Adrenal gland (tissue), 12 donors: ENCODE measurements around the gene KIFC3. TPM values are rescaled to one million over a fixed set of nuclear protein-coding genes. Genes with fewer than 3 reads are reported as not detected.

Source experiments
- DNase-seq, 7 donors: peaks; one replicate each; pipeline ENCODE4 v3.0.0-alpha.2; 2019 to 2020
- H3K27ac ChIP-seq, 5 donors: fragments of 200-600 bp; sonication (generic) in 4 of 5; 1 replicate in 3 of 5; 2 replicates in 2 of 5; pipeline versions ENCODE4 v1.5.1 to v1.8.0; 2016 to 2020; ENCODE audit warnings: mild to moderate bottlenecking in 1 of 5
- H3K27me3 ChIP-seq: fragments of 200-600 bp; 2 replicates; pipeline ENCODE4 v1.8.0; 2021
- H3K36me3 ChIP-seq, 2 donors: fragments of 200-600 bp; replicated peaks in 1 of 2; 1 replicate in 1 of 2; 2 replicates in 1 of 2; pipeline versions ENCODE4 v1.5.1 to v1.8.0; 2018 to 2022
- H3K4me1 ChIP-seq, 2 donors: fragments of 200-600 bp; replicated peaks in 1 of 2; 1 replicate in 1 of 2; 2 replicates in 1 of 2; pipeline versions ENCODE4 v1.5.1 to v1.8.0; 2018 to 2021
- H3K4me3 ChIP-seq, 4 donors: fragments of 200-600 bp; sonication (generic) in 3 of 4; one replicate each; pipeline ENCODE4 v1.5.1; 2016 to 2018
- H3K9me3 ChIP-seq, 3 donors: fragments of 200-600 bp; sonication (generic) in 1 of 3; replicated peaks in 1 of 3; 1 replicate in 2 of 3; 2 replicates in 1 of 3; pipeline versions ENCODE4 v1.5.1 to v1.8.0; 2016 to 2021
- CTCF ChIP-seq, 6 experiments: fragments of 450-650 bp in 4 of 6; fragments of 200-600 bp in 2 of 6; sonication (generic) in 1 of 6; IDR thresholded peaks; 1 replicate in 5 of 6; 2 replicates in 1 of 6; pipeline versions ENCODE4 v1.5.1 to v1.8.0; 2016 to 2021; ENCODE audit warnings: antibody characterized with exemption in 6 of 6, mild to moderate bottlenecking in 2 of 6, moderate library complexity in 1 of 6
- POLR2A ChIP-seq, 2 donors: fragments of 450-650 bp; IDR thresholded peaks; one replicate each; pipeline ENCODE4 v1.6.1; 2017; ENCODE audit warnings: antibody characterized with exemption in 2 of 2, mild to moderate bottlenecking in 2 of 2, moderate library complexity in 1 of 2
- WGBS, 4 donors: extraction: QIAGEN DNeasy Blood & Tissue Kit in 2 of 4; methylation state at CpG; one replicate each; pipeline versions ENCODE4 v1.1.5 to v1.1.7; 2013 to 2017; 5-methylcytosine and 5-hydroxymethylcytosine counted together
- intact Hi-C, 2 donors: fragments of 100-400 bp; cut with DNase I; formaldehyde crosslinking; loops; one replicate each; pipeline versions ENCODE4 v1.14.1 to v1.15.0; 2022 to 2023
- polyA plus RNA-seq, 3 donors: library from polyadenylated mRNA; stranded (reverse); fragments of 200-250 nt in 2 of 3; fragments of 350-450 nt in 1 of 3; fragmentation: Illumina TruSeq in 1 of 3; extraction: RNeasy Lipid Tissue Mini Kit (QIAGEN cat#74804) in 1 of 3; gene quantifications; one replicate each; pipeline ENCODE4 v1.2.3, GENCODE V29; 2013 to 2014
- total RNA-seq, 9 donors: library from RNA; depleted of rRNA in 4 of 9; stranded (reverse); fragments of >200 nt in 4 of 9; fragments of 120-200 nt in 1 of 9; fragmentation: NEBNext Ultra II Directional in 1 of 9; extraction: Animal tissue kit (Norgen Biotek cat#: 25700) in 1 of 9; gene quantifications; one replicate each; pipeline versions ENCODE4 v1.1.0 to v1.2.4, GENCODE V29; 2013 to 2023
- donor health status: healthy with polysubstance abuse.
- donor health status: Bipolar disorder and iron deficiency.
- donor health status: DM: yes; HTN: yes; CAD: no.
- donor health status: DM: no; HTN: no; CAD: no.
- donor health status: DM: no; HTN: no; CAD: no.
- donor health status: DM: yes; HTN: yes; CAD: no.

Gene KIFC3
- total and polyA plus RNA-seq, 12 donors, result 15.5 to 130 (median 60.0) TPM

- Histone ChIP-seq H3K36me3 (no peaks in the 10 kb centered on the region), H3K9me3 (no peaks in the 10 kb centered on the region), H3K27ac (no peak overlapping the region), H3K27me3 (no peaks in the 10 kb centered on the region), H3K4me1 (peaks cover 3 to 4% of the 10 kb centered on the region in 2 donors), H3K4me3 (no peak overlapping the region)
- intact Hi-C loops, result loop anchor here in 1 of 2 donors (5.0 kb wide), 1 partner anchor 256 kb away; no protein-coding TSS in a partner anchor
- DNase-seq, result no peak
- TF ChIP-seq POLR2A (IDR thresholded peaks at IDR 0.05) (no peak), CTCF (IDR thresholded peaks at IDR 0.05) (no peak)
- 91 to 98% (median 97%) methylated on average over 12 to 16 of the region's 16 CpGs for WGBS, 4 donors
These were observed 60.6 kb downstream of the KIFC3 start for GRCh38 chr16:57741660-57742191.

GRCh38 chr16:57740423-57741071, 61.7 kb downstream of the KIFC3 start:
- intact Hi-C loops, result loop anchor here in 1 of 2 donors (5.0 kb wide), 1 partner anchor 257 kb away; no protein-coding TSS in a partner anchor
- DNase-seq, result no peak
- no peaks in the 10 kb centered on the region for H3K9me3 ChIP-seq
- no peak overlapping the region for H3K27ac ChIP-seq
- no peak overlapping the region for H3K4me3 ChIP-seq
- H3K4me1 ChIP-seq, result peaks cover 10 to 12% of the 10 kb centered on the region in 2 donors
- H3K27me3 ChIP-seq, result no peaks in the 10 kb centered on the region
- 91 to 96% (median 93%) methylated on average over 14 to 24 of the region's 24 CpGs for WGBS, 4 donors
- no peak for TF ChIP-seq CTCF (IDR thresholded peaks at IDR 0.05)
- H3K36me3 ChIP-seq, result no peaks in the 10 kb centered on the region

- TF ChIP-seq POLR2A (IDR thresholded peaks at IDR 0.05), result no peak
- no peak for TF ChIP-seq CTCF (IDR thresholded peaks at IDR 0.05)
- Histone ChIP-seq H3K27ac (no peak overlapping the region), H3K9me3 (no peaks in the 10 kb centered on the region), H3K4me3 (no peak overlapping the region), H3K36me3 (no peaks in the 10 kb centered on the region), H3K4me1 (peaks cover 10 to 12% of the 10 kb centered on the region in 2 donors), H3K27me3 (no peaks in the 10 kb centered on the region)
- WGBS, 4 donors, result 92 to 96% (median 93%) methylated on average over 6 to 18 of the region's 18 CpGs
- no peak for DNase-seq
- intact Hi-C loops, result loop anchor here in 1 of 2 donors (5.0 kb wide), 1 partner anchor 257 kb away; no protein-coding TSS in a partner anchor
These were observed 62.4 kb downstream of the KIFC3 start for GRCh38 chr16:57739756-57740422.

GRCh38 chr16:57738844-57739243, 63.4 kb downstream of the KIFC3 start:
- intact Hi-C loops, result no loop called here
- Histone ChIP-seq H3K36me3 (no peaks in the 10 kb centered on the region), H3K27me3 (no peaks in the 10 kb centered on the region), H3K4me3 (no peak overlapping the region), H3K4me1 (peaks cover 10 to 20% of the 10 kb centered on the region in 2 donors), H3K27ac (no peak overlapping the region), H3K9me3 (no peaks in the 10 kb centered on the region)
- TF ChIP-seq POLR2A (IDR thresholded peaks at IDR 0.05) (no peak), CTCF (IDR thresholded peaks at IDR 0.05) (no peak)
- 93 to 95% (median 93%) methylated on average over 7 of the region's 7 CpGs for WGBS, 4 donors
- DNase-seq, result no peak
